Fibroblast of the aortic adventitia (primary cell): ENCODE data around the gene UBAC2. TPM values are rescaled to one million over a fixed set of nuclear protein-coding genes. Genes with fewer than 3 reads are reported as not detected.
"Not testable (repeated sequence)": the region's sequence is repeated elsewhere in the genome, so short reads cannot be mapped to it uniquely, and the experiment has no call there.

Experiments used
- DNase-seq: peaks from one replicate; pipeline ENCODE4 v3.0.0-alpha.2; 2010; ENCODE audit warnings: low read depth
- H3K4me3 ChIP-seq: 2 replicates; pipeline ENCODE4 v1.5.1; 2011; ENCODE audit warnings: low read depth, mild to moderate bottlenecking, control low read depth, low read length, moderate library complexity
- CTCF ChIP-seq: IDR thresholded peaks from 2 replicates; pipeline ENCODE4 v1.5.1; 2011; ENCODE audit warnings: mild to moderate bottlenecking, low read length, control low read depth, inconsistent platforms; ENCODE audit not compliant: insufficient read depth
- total RNA-seq: library from RNA; depleted of rRNA; stranded (reverse); fragments of >200 nt; gene quantifications from 2 replicates; pipeline ENCODE4 v1.2.3, GENCODE V29; 2012; ENCODE audit warnings: low replicate concordance

The UBAC2 gene
- total RNA-seq, 1 donor: 33.8 TPM

GRCh38 chr13:99231721-99232120 is 31.1 kb downstream of the UBAC2 start:
- no peak overlapping the region for H3K4me3 ChIP-seq
- no peak for DNase-seq
- TF ChIP-seq CTCF: no peak

- no peak for DNase-seq
- no peak for TF ChIP-seq CTCF
- H3K4me3 ChIP-seq: no peak overlapping the region
Measured at GRCh38 chr13:99237981-99238662, 37.5 kb downstream of the UBAC2 start.

- DNase-seq: no peak
- no peak overlapping the region for H3K4me3 ChIP-seq
- no peak for TF ChIP-seq CTCF
Measured at GRCh38 chr13:99246100-99246499, 45.4 kb downstream of the UBAC2 start.

- not testable (repeated sequence) for H3K4me3 ChIP-seq, DNase-seq
Measured at GRCh38 chr13:99249178-99249577, 48.5 kb downstream of the UBAC2 start.

- H3K4me3 ChIP-seq: not testable (repeated sequence)
Measured at GRCh38 chr13:99249606-99250005, 49.0 kb downstream of the UBAC2 start.

GRCh38 chr13:99250982-99251825 is 50.5 kb downstream of the UBAC2 start:
- no peak for DNase-seq
- no peak for TF ChIP-seq CTCF

More at GRCh38 chr13:99249606-99250005, 49.0 kb downstream of the UBAC2 start:
- DNase-seq: not testable (repeated sequence)

GRCh38 chr13:99251921-99252320 is 51.3 kb downstream of the UBAC2 start:
- H3K4me3 ChIP-seq: no peak overlapping the region
- no peak for TF ChIP-seq CTCF
- DNase-seq: no peak

More at GRCh38 chr13:99250982-99251825, 50.5 kb downstream of the UBAC2 start:
- H3K4me3 ChIP-seq: no peak overlapping the region
